ENCODE data around the gene ITGAV.

DNA sequence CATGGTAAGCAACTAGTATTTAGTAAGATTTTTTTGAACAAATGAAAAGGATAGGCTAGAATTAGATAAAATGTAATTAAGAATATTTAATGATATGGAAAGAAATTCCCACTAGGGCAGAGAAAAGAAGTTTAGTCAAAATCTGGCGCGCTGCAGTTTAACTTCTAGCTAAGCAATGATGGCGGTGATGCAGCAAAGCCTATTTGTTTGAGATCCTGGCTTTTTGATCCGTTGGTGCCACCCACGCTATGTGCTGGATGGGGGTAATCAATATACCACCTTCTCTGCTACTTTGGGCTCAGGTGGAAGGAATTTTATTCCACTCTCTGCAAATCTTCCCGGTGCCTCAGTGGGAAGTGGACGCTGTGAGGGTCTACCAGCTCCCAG, 103.6 kb downstream of the ITGAV start:
- TF ChIP-seq POLR2AphosphoS5 (IDR thresholded peaks at IDR 0.05; ENCODE audit: low read depth, low read length) = no peak
- TF ChIP-seq POLR2A (IDR thresholded peaks at IDR 0.05; ENCODE audit: low read depth, low read length) = no peak
